K562 (cell line): ENCODE measurements around the gene RABGAP1L.

ENCODE experiments used
- CEBPZ ChIP-seq: fragments of 150-350 bp; IDR thresholded peaks from 2 replicates; pipeline ENCODE4 v1.6.1; 2014; ENCODE audit warnings: low read depth, mild to moderate bottlenecking, low read length, borderline replicate concordance
- CREB1 ChIP-seq, 2 experiments: sonication (generic) in 1 of 2; formaldehyde crosslinking in 1 of 2; IDR thresholded peaks; 2 replicates each; pipeline versions ENCODE4 v1.6.1 to v1.8.0; 2012 to 2022; ENCODE audit warnings: inconsistent platforms in 1 of 2, mild to moderate bottlenecking in 1 of 2, missing genetic modification reagents in 1 of 2, moderate library complexity in 1 of 2
- CTCF ChIP-seq, 3 experiments: IDR thresholded peaks in 2 of 3; conservative IDR thresholded peaks in 1 of 3; 2 replicates each; pipeline ENCODE4 v1.5.1; 2011 to 2012; ENCODE audit warnings: low read length in 3 of 3, mild to moderate bottlenecking in 3 of 3, control low read depth in 2 of 3, improper control_type of control experiment in 1 of 3, inconsistent platforms in 1 of 3, low read depth in 1 of 3, mixed read lengths in 1 of 3, moderate library complexity in 1 of 3; ENCODE audit not compliant: insufficient read depth in 2 of 3
- FOXK2 ChIP-seq, 2 experiments: fragments of 450-650 bp; IDR thresholded peaks in 1 of 2; conservative IDR thresholded peaks in 1 of 2; 2 replicates each; pipeline ENCODE4 v1.6.1; 2016; ENCODE audit warnings: low read depth in 2 of 2, mild to moderate bottlenecking in 1 of 2
- HNRNPUL1 ChIP-seq: fragments of 200-400 bp; formaldehyde crosslinking; IDR thresholded peaks from 2 replicates; pipeline ENCODE4 v1.6.1; 2017; ENCODE audit warnings: low read length
- NR2C1 ChIP-seq, 2 experiments: fragments of 450-650 bp; IDR thresholded peaks; 2 replicates each; pipeline ENCODE4 v1.6.1; 2017; ENCODE audit warnings: mild to moderate bottlenecking in 2 of 2, antibody characterized with exemption in 1 of 2, inconsistent platforms in 1 of 2, missing compliant biosample characterization in 1 of 2, missing genetic modification characterization in 1 of 2
- RHOXF2B ChIP-seq: fragments of 250-450 bp; sonication (Bioruptor Pico); conservative IDR thresholded peaks from 2 replicates; pipeline ENCODE4 v1.5.1; 2021
- TAF1 ChIP-seq: IDR thresholded peaks from 2 replicates; pipeline ENCODE4 v1.6.1; 2011; ENCODE audit warnings: mild to moderate bottlenecking, low read length, moderate library complexity; ENCODE audit not compliant: insufficient read depth, control insufficient read depth, severe bottlenecking; ENCODE audit errors: extremely low read depth
- ZNF174 ChIP-seq: fragments of 250-450 bp; sonication (Bioruptor Pico); IDR thresholded peaks from 2 replicates; pipeline ENCODE4 v1.4.0; 2020; ENCODE audit warnings: mild to moderate bottlenecking
- ZNF24 ChIP-seq: fragments of 450-650 bp; IDR thresholded peaks from 2 replicates; pipeline ENCODE4 v1.6.1; 2016

GRCh38 chr1:174217248-174217647 lies 57.9 kb downstream of the RABGAP1L start:
- TF ChIP-seq CTCF (IDR thresholded peaks at IDR 0.05 in 2 of 3, conservative IDR thresholded peaks at IDR 0.05 in 1 of 3; ENCODE audit: insufficient read depth in 2 of 3, low read depth in 1 of 3, low read length in 3 of 3) (no peak), ZNF174 (no peak), CREB1 (IDR thresholded peaks at IDR 0.05) (no peak), CREB1 (CRISPR knock-in tag; IDR thresholded peaks at IDR 0.05) (no peak), FOXK2 (conservative IDR thresholded peaks at IDR 0.05 in 1 of 2, IDR thresholded peaks at IDR 0.05 in 1 of 2; ENCODE audit: low read depth in 2 of 2) (no peak), HNRNPUL1 (no peak), ZNF24 (no peak), RHOXF2B (CRISPR knock-in tag) (no peak), TAF1 (no peak), CEBPZ (no peak), NR2C1 (IDR thresholded peaks at IDR 0.05) (no peak), NR2C1 (tag; IDR thresholded peaks at IDR 0.05) (no peak)
